Rectal smooth muscle tissue (tissue), 1 donor: ENCODE results near the gene THAP9.

ENCODE experiments used
- H3K27ac ChIP-seq: one replicate; pipeline ENCODE4 v1.7.0; 2013; ENCODE audit warnings: low read depth, low read length, inconsistent platforms
- H3K27me3 ChIP-seq: one replicate; pipeline ENCODE4 v1.7.0; 2013; ENCODE audit warnings: low read length; ENCODE audit not compliant: control insufficient read depth, insufficient read depth
- H3K36me3 ChIP-seq: one replicate; pipeline ENCODE4 v1.7.0; 2013; ENCODE audit warnings: low read length; ENCODE audit not compliant: control insufficient read depth, insufficient read depth
- H3K4me1 ChIP-seq: one replicate; pipeline ENCODE4 v1.7.0; 2013; ENCODE audit warnings: low read length; ENCODE audit not compliant: control insufficient read depth, insufficient read depth
- H3K4me3 ChIP-seq: one replicate; pipeline ENCODE4 v1.7.0; 2013; ENCODE audit warnings: low read length
- H3K9ac ChIP-seq: one replicate; pipeline ENCODE4 v1.7.0; 2013; ENCODE audit warnings: low read length

THAP9 gene

GRCh38 chr4:82947498-82947897 lies 47.0 kb downstream of the THAP9 start:
- Histone ChIP-seq H3K9ac (no peak overlapping the region), H3K36me3 (no peaks in the 10 kb centered on the region), H3K4me1 (no peaks in the 10 kb centered on the region), H3K27me3 (no peaks in the 10 kb centered on the region), H3K4me3 (no peak overlapping the region), H3K27ac (no peak overlapping the region)

DNA sequence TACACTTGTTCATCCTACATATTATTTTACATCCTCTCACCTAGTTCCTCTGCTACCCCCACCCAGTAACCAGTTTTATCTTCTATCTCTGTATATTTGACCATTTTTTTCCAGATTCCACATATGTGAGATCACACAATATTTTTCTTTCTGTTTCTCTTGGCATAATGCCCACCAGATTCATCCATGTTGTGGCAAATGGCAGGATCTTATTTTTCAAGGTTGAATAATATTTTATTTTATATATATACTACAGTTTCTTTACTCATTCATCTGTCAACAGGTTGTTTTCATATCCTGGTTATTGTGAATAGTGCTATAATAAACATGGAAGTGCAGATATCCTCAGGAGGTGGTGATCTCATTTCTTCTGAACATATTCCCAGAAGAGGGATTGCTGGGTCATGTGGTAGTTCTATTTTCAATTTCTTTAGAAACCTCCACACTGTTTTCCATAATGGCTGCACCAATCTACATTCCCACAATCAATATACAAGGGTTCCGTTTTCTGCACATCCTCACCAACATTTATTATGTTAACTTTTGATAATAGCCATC lies 48.2 kb downstream of the THAP9 start:
- Histone ChIP-seq H3K4me3 (no peak overlapping the region), H3K27me3 (no peaks in the 10 kb centered on the region), H3K9ac (no peak overlapping the region), H3K27ac (no peak overlapping the region), H3K36me3 (no peaks in the 10 kb centered on the region), H3K4me1 (no peaks in the 10 kb centered on the region)

- H3K4me1 ChIP-seq = no peaks in the 10 kb centered on the region
- no peaks in the 10 kb centered on the region for H3K36me3 ChIP-seq
- no peak overlapping the region for H3K27ac ChIP-seq
- H3K27me3 ChIP-seq = no peaks in the 10 kb centered on the region
- no peak overlapping the region for H3K9ac ChIP-seq
- H3K4me3 ChIP-seq = no peak overlapping the region
These were observed 50.7 kb downstream of the THAP9 start for GRCh38 chr4:82951196-82951595.

- Histone ChIP-seq H3K4me3 (no peak overlapping the region), H3K9ac (no peak overlapping the region), H3K27ac (no peak overlapping the region), H3K36me3 (no peaks in the 10 kb centered on the region), H3K4me1 (no peaks in the 10 kb centered on the region), H3K27me3 (no peaks in the 10 kb centered on the region)
These were observed 53.7 kb downstream of the THAP9 start for GRCh38 chr4:82954212-82954611.

DNA sequence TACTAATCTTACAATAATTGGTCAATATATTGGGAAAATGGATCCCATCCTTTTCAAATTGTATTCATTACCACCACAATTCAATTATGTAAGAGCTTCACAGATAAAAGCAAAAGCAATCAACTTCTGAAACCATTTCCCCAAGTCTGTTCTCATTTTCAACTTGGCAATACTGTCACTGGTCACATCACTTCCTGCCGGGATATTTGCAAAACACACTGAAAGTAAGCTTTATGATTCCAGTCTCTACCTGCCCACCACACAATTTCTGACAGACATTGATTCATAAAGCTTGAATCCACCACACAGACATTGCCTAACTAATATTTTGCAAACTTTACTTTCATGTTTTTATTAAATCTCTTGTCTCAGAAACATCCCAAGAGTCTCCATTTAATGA lies 56.5 kb downstream of the THAP9 start:
- Histone ChIP-seq H3K4me1 (no peaks in the 10 kb centered on the region), H3K27me3 (no peaks in the 10 kb centered on the region), H3K27ac (no peak overlapping the region), H3K4me3 (no peak overlapping the region), H3K9ac (no peak overlapping the region), H3K36me3 (no peaks in the 10 kb centered on the region)

DNA sequence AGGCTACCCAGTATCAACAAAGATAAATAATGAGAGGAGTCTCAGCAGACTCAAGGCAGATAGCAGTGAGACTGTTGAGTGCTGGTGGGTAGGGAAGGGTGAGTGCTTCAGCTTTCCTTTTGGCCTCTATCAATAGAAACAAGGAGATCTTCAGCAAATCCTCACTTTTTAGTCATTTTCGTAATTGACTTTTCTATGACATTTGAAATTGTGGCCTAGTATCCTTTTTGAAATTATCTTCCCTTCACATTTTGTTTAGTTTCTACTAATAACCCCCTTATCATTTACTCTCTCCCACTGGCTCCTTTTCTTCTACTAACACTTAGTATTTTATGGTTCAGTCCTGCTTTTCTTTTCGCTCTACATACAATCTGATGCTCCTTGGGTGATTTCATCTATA lies 65.2 kb downstream of the THAP9 start:
- H3K9ac ChIP-seq = no peak overlapping the region
- no peak overlapping the region for H3K27ac ChIP-seq
- H3K4me1 ChIP-seq = no peaks in the 10 kb centered on the region
- no peaks in the 10 kb centered on the region for H3K36me3 ChIP-seq
- H3K27me3 ChIP-seq = no peaks in the 10 kb centered on the region
- no peak overlapping the region for H3K4me3 ChIP-seq

DNA sequence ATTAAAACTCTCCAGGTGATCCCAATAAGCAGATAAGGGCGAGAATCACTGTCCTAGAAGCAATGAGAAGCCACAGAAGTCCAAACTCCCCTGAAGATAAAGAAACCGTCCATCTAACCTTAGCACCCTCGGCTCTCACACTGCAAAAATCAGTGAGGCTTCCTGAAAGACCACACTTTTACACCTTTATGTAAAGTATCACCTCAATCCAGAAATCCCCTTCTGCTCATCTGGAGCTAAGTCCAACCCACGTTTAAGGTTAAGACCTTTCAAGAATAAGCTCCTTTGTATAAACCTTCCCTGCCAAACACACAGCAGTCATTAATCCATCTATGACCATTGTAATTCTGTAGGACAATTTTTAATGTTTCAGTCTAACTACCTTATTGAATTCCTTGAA lies 68.4 kb downstream of the THAP9 start:
- Histone ChIP-seq H3K4me1 (no peaks in the 10 kb centered on the region), H3K27ac (no peak overlapping the region), H3K36me3 (no peaks in the 10 kb centered on the region), H3K9ac (no peak overlapping the region), H3K4me3 (no peak overlapping the region), H3K27me3 (no peaks in the 10 kb centered on the region)

DNA sequence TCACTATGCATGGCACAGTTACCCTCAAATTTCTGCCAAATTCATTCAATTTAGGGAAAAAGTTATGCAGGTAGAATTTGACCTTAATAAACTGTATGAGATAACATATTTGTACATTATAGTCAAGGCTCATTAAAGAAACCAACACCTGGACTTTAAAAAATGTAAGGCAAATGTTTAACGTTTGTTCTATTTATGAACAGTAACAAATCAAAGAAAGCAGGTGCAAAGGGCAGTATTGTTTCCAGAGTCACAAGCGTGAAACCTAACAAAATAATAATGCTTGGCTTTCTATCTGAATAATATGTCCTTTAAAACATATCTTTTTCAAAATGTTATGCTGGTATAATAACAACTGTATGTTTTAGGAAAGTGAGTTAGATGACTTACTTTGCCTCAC lies 68.9 kb downstream of the THAP9 start:
- H3K27me3 ChIP-seq = no peaks in the 10 kb centered on the region
- no peak overlapping the region for H3K9ac ChIP-seq
- H3K36me3 ChIP-seq = no peaks in the 10 kb centered on the region
- no peak overlapping the region for H3K27ac ChIP-seq
- H3K4me1 ChIP-seq = no peaks in the 10 kb centered on the region
- H3K4me3 ChIP-seq = no peak overlapping the region
